Ovary (tissue), 9 donors: ENCODE data around the gene ZNF445. TPM values are rescaled to one million over a fixed set of nuclear protein-coding genes. Genes with fewer than 3 reads are reported as not detected.

Experiments used
- DNase-seq, 5 donors: peaks; one replicate each; pipeline ENCODE4 v3.0.0-alpha.2; 2019 to 2020
- H3K27ac ChIP-seq, 2 donors: fragments of 200-600 bp; one replicate each; pipeline versions ENCODE4 v1.5.1 to v1.8.0; 2019 to 2022
- H3K27me3 ChIP-seq: fragments of 200-600 bp; one replicate; pipeline ENCODE4 v1.8.0; 2022
- H3K36me3 ChIP-seq: fragments of 200-600 bp; sonication (generic); one replicate; pipeline ENCODE4 v1.5.1; 2019
- H3K4me1 ChIP-seq: one replicate; pipeline ENCODE4 v1.8.1; 2013; ENCODE audit warnings: mild to moderate bottlenecking, moderate library complexity; ENCODE audit not compliant: insufficient read depth
- H3K4me3 ChIP-seq: fragments of 200-600 bp; sonication (generic); one replicate; pipeline ENCODE4 v1.5.1; 2017
- H3K9me3 ChIP-seq, 2 donors: fragments of 200-600 bp in 1 of 2; sonication (generic) in 1 of 2; one replicate each; pipeline versions ENCODE4 v1.5.1 to v1.8.1; 2013 to 2019; ENCODE audit warnings: mild to moderate bottlenecking in 1 of 2, moderate library complexity in 1 of 2
- CTCF ChIP-seq, 3 donors: fragments of 450-650 bp in 2 of 3; fragments of 200-600 bp in 1 of 3; IDR thresholded peaks; one replicate each; pipeline versions ENCODE4 v1.5.1 to v1.8.0; 2016 to 2022; ENCODE audit warnings: antibody characterized with exemption in 3 of 3, mild to moderate bottlenecking in 1 of 3
- EP300 ChIP-seq: sonication (generic); formaldehyde crosslinking; IDR thresholded peaks from one replicate; pipeline ENCODE4 v1.6.1; 2017; ENCODE audit warnings: antibody characterized with exemption
- POLR2A ChIP-seq: fragments of 450-650 bp; IDR thresholded peaks from one replicate; pipeline ENCODE4 v1.6.1; 2017; ENCODE audit warnings: antibody characterized with exemption, mild to moderate bottlenecking, moderate library complexity
- WGBS, 3 donors: extraction: QIAGEN DNeasy Blood & Tissue Kit in 1 of 3; methylation state at CpG; one replicate each; pipeline versions ENCODE4 v1.1.5 to v1.1.7; 2013 to 2017; 5-methylcytosine and 5-hydroxymethylcytosine counted together
- intact Hi-C, 4 donors: fragments of 100-400 bp; cut with DNase I; formaldehyde crosslinking; loops; one replicate each; pipeline versions ENCODE4 v1.11.0 to v1.15.1; 2022 to 2023
- polyA plus RNA-seq, 2 donors: library from polyadenylated mRNA; stranded (reverse); fragments of 200-250 nt in 1 of 2; fragments of 350-450 nt in 1 of 2; fragmentation: Illumina TruSeq in 1 of 2; extraction: RNeasy Lipid Tissue Mini Kit (QIAGEN cat#74804) in 1 of 2; gene quantifications; one replicate each; pipeline ENCODE4 v1.2.3, GENCODE V29; 2013 to 2014
- total RNA-seq, 7 donors: library from RNA; depleted of rRNA in 2 of 7; stranded (reverse); fragments of >200 nt in 2 of 7; fragmentation: NEBNext Ultra II Directional in 3 of 7; extraction: Animal tissue kit (Norgen Biotek cat#: 25700) in 3 of 7; gene quantifications; one replicate each; pipeline versions ENCODE4 v1.1.0 to v1.2.4, GENCODE V29; 2016 to 2023
- donor health status: DM: no; HTN: no; CAD: no; lungs with moderate emphysema.
- donor health status: DM: no; HTN: no; CAD: no.
- donor health status: Bipolar disorder and iron deficiency.
- donor health status: DM: yes; HTN: yes; CAD: no.
- donor health status: DM: no; HTN: no; CAD: no.
- donor health status: DM: yes; HTN: yes; CAD: no.

Gene ZNF445
- total and polyA plus RNA-seq, 9 donors = 5.2 to 30.3 (median 25.2) TPM

- H3K4me1 ChIP-seq = no peaks in the 10 kb centered on the region
- no peak overlapping the region for H3K27ac ChIP-seq
- 92 to 97% (median 94%) methylated on average over 7 of the region's 7 CpGs for WGBS, 3 donors
- H3K9me3 ChIP-seq = no peaks in the 10 kb centered on the region
- H3K36me3 ChIP-seq = no peaks in the 10 kb centered on the region
- H3K27me3 ChIP-seq = no peaks in the 10 kb centered on the region
- TF ChIP-seq EP300 = no peak
- intact Hi-C loops = no loop called here
- no peak overlapping the region for H3K4me3 ChIP-seq
- DNase-seq = no peak
Measured at GRCh38 chr3:44437800-44438199, 39.7 kb downstream of the ZNF445 start.

GRCh38 chr3:44436181-44436580, 41.3 kb downstream of the ZNF445 start:
- WGBS, 3 donors = 83 to 100% (median 83%) methylated on average over 1 of the region's 1 CpG
- intact Hi-C loops = no loop called here
- Histone ChIP-seq H3K9me3 (no peaks in the 10 kb centered on the region), H3K27ac (no peak overlapping the region), H3K36me3 (no peaks in the 10 kb centered on the region), H3K27me3 (no peaks in the 10 kb centered on the region), H3K4me1 (no peaks in the 10 kb centered on the region), H3K4me3 (no peak overlapping the region)
- DNase-seq = no peak
- TF ChIP-seq POLR2A (no peak), CTCF (IDR thresholded peaks at IDR 0.05) (no peak), EP300 (no peak)

GRCh38 chr3:44434834-44435510, 42.5 kb downstream of the ZNF445 start:
- H3K4me1 ChIP-seq = no peaks in the 10 kb centered on the region
- intact Hi-C loops = no loop called here
- no peak overlapping the region for H3K27ac ChIP-seq
- TF ChIP-seq POLR2A (no peak), CTCF (IDR thresholded peaks at IDR 0.05) (no peak), EP300 (no peak)
- H3K4me3 ChIP-seq = no peak overlapping the region
- no peaks in the 10 kb centered on the region for H3K9me3 ChIP-seq
- no peaks in the 10 kb centered on the region for H3K36me3 ChIP-seq
- WGBS, 3 donors = 75 to 78% (median 76%) methylated on average over 5 of the region's 5 CpGs
- DNase-seq = no peak
- H3K27me3 ChIP-seq = no peaks in the 10 kb centered on the region

GRCh38 chr3:44430466-44430865, 47.0 kb downstream of the ZNF445 start:
- Histone ChIP-seq H3K9me3 (no peaks in the 10 kb centered on the region), H3K4me3 (no peak overlapping the region), H3K36me3 (no peaks in the 10 kb centered on the region), H3K4me1 (no peaks in the 10 kb centered on the region), H3K27ac (no peak overlapping the region), H3K27me3 (no peaks in the 10 kb centered on the region)
- no peak for DNase-seq
- WGBS, 3 donors = 64 to 74% (median 71%) methylated on average over 4 of the region's 4 CpGs
- intact Hi-C loops = no loop called here
- TF ChIP-seq EP300 (no peak), POLR2A (no peak), CTCF (IDR thresholded peaks at IDR 0.05) (no peak)

- TF ChIP-seq CTCF (IDR thresholded peaks at IDR 0.05) = no peak
- TF ChIP-seq POLR2A = no peak
- no peak for TF ChIP-seq EP300
- DNase-seq = peak in 1 of 5 donors; percentile 7
- no peak overlapping the region for H3K4me3 ChIP-seq
Measured at GRCh38 chr3:44429459-44429858, 48.0 kb downstream of the ZNF445 start.

More at GRCh38 chr3:44429459-44429858, 48.0 kb downstream of the ZNF445 start:
- Histone ChIP-seq H3K36me3 (no peaks in the 10 kb centered on the region), H3K9me3 (no peaks in the 10 kb centered on the region), H3K27ac (no peak overlapping the region), H3K4me1 (no peaks in the 10 kb centered on the region), H3K27me3 (no peaks in the 10 kb centered on the region)
- intact Hi-C loops = no loop called here
- 70 to 75% (median 74%) methylated on average over 6 of the region's 6 CpGs for WGBS, 3 donors
